ENCODE data around the gene RER1. TPM values are rescaled to one million over a fixed set of nuclear protein-coding genes. Genes with fewer than 3 reads are reported as not detected.

RER1 gene
- total and polyA plus RNA-seq, 9 donors: 51.0 to 224 (median 99.0) TPM

DNA sequence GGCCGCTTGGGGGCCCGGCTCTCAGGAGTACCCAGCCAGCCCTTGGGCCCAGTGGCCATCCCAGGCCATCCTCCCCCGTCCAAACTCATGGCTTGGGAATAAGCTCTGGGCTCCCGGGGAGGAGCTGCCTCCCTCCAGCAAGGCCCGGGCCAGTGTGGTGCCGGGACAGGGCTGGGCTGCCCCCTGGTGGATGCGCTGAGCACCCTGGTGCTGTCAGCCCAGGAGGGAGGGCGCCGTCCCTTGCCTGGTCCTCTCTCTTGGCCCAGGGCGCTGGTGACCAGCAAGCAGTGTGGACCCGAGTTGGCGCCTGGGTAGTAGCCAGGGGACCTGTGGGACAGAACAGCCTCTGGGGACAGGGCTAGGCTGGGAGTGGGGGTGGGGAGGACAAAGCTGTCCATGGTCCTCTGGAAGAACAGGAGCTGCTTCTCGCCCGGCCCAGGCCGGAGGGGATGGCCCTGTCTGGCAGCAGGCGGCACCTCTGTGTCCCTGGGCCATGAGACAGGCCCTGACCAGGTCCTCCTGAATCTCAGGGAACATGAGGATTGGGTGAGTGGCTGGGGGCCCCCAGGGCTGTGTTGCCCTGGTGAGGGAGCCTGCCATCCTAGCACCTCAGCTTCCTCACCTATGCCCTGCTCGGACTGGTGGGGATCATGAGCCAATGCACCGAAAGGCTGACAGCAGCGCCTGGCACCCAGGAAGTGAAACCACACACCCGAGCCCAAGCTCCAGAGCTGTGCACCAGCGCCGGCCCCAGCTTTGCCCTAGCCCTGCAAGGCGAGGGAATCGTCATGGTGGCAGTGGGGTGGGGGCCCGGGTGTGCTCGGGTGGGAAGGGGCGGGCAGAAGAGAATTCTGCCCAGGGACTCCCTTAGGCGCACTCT, 9.7 kb upstream of the RER1 start:
- TF ChIP-seq POLR2A (IDR thresholded peaks at IDR 0.05) (peak; percentile 31), EP300 (IDR thresholded peaks at IDR 0.05) (no peak)
- TF ChIP-seq, protein P1, sequence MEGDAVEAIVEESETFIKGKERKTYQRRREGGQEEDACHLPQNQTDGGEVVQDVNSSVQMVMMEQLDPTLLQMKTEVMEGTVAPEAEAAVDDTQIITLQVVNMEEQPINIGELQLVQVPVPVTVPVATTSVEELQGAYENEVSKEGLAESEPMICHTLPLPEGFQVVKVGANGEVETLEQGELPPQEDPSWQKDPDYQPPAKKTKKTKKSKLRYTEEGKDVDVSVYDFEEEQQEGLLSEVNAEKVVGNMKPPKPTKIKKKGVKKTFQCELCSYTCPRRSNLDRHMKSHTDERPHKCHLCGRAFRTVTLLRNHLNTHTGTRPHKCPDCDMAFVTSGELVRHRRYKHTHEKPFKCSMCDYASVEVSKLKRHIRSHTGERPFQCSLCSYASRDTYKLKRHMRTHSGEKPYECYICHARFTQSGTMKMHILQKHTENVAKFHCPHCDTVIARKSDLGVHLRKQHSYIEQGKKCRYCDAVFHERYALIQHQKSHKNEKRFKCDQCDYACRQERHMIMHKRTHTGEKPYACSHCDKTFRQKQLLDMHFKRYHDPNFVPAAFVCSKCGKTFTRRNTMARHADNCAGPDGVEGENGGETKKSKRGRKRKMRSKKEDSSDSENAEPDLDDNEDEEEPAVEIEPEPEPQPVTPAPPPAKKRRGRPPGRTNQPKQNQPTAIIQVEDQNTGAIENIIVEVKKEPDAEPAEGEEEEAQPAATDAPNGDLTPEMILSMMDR (IDR thresholded peaks at IDR 0.05): peak; percentile 81 to 97 (median 95)
- H3K36me3 ChIP-seq: no peaks in the 10 kb centered on the region
- DNase-seq: peak; percentile 84 to 90 (median 87)
- H3K4me1 ChIP-seq (ENCODE audit: insufficient read depth): peaks cover 4% of the 10 kb centered on the region
- intact Hi-C loops (cut with DNase I): loop anchor here (1.0 to 5.0 kb wide), 7 partner anchors 60 to 187 kb away; partner anchors contain the start of gene FAAP20 (in 1 of the 4)
- no peaks in the 10 kb centered on the region for H3K9me3 ChIP-seq
- H3K27ac ChIP-seq: peak overlapping the region in 1 of 2 donors; percentile 45
- H3K4me3 ChIP-seq: no peak overlapping the region
- 39 to 47% (median 43%) methylated on average over 27 to 28 of the region's 28 CpGs for WGBS, 3 donors
- H3K27me3 ChIP-seq: no peaks in the 10 kb centered on the region

DNA sequence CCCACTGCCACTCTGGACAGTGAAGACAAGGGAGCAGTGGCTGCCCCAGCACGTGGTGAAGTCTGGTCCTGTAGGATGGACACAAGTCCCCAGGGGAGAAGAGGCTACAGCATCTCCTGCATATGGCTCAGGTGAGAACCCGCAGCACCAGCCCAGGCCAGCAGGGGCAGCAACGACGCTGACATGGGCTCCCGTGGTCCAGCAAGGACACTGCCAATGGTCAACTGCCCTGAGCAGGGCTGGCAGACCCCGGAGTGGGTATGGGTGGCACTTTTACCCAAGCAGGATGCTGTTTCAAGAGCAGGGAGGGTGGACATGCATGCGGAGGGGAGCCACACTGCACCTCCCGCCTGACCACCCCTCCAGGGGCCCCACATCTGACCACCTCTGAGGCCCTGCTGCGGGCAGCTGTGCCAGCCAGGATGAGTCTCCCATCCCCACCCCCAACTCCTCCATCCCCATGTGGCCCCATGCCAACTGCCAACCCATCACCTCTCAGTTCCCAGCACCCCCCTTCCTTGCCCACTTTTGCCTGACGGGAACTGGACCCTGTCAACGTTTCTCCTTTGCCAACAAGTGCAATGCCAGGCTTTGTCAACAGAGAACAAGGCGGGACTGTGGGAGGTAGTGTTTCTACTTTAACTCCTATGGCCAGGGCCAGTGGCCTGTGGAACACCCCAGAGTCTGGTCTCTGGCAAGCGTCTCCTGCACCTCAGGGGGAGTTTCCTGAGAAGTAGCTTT, 8.8 kb upstream of the RER1 start:
- peak in 4 of 5 donors; percentile 40 to 64 (median 54) for DNase-seq
- intact Hi-C loops (cut with DNase I): loop anchor here (2.0 to 5.0 kb wide), 6 partner anchors 60 to 188 kb away; partner anchors contain the start of gene FAAP20 (in 1 of the 4)
- no peak overlapping the region for H3K27ac ChIP-seq
- H3K4me1 ChIP-seq (ENCODE audit: insufficient read depth): peaks cover 4% of the 10 kb centered on the region
- no peaks in the 10 kb centered on the region for H3K36me3 ChIP-seq
- no peak overlapping the region for H3K4me3 ChIP-seq
- H3K9me3 ChIP-seq: no peaks in the 10 kb centered on the region
- 48 to 50% (median 49%) methylated on average over 13 of the region's 13 CpGs for WGBS, 3 donors
- TF ChIP-seq, protein P1 (IDR thresholded peaks at IDR 0.05): peak in 1 of 3 donors; percentile 23
- no peak for TF ChIP-seq EP300 (IDR thresholded peaks at IDR 0.05)
- H3K27me3 ChIP-seq: no peaks in the 10 kb centered on the region

DNA sequence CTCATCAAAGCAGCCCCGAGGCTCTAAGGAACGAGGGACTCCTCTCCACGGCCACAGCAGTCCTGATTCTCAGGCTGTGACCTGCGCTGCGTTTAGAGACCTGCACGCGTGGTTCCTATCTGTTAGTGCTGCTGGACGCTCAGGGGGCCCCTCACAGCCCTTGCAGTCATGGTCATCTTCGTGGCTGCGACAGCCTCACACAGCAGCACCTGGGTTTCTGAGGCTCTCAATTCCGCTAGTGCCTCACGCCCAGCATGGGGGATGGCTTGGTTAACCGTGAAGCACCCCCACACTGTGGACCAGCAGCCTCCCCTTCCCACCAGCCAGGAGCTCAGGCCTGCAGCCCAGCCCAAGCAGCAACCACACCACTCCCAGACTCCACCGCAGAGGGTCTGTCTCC, 8.1 kb upstream of the RER1 start:
- 80 to 84% (median 84%) methylated on average over 14 of the region's 14 CpGs for WGBS, 3 donors
- TF ChIP-seq, protein P1 (IDR thresholded peaks at IDR 0.05): no peak
- no peak for TF ChIP-seq POLR2A (IDR thresholded peaks at IDR 0.05)
- no peak for TF ChIP-seq EP300 (IDR thresholded peaks at IDR 0.05)

DNA sequence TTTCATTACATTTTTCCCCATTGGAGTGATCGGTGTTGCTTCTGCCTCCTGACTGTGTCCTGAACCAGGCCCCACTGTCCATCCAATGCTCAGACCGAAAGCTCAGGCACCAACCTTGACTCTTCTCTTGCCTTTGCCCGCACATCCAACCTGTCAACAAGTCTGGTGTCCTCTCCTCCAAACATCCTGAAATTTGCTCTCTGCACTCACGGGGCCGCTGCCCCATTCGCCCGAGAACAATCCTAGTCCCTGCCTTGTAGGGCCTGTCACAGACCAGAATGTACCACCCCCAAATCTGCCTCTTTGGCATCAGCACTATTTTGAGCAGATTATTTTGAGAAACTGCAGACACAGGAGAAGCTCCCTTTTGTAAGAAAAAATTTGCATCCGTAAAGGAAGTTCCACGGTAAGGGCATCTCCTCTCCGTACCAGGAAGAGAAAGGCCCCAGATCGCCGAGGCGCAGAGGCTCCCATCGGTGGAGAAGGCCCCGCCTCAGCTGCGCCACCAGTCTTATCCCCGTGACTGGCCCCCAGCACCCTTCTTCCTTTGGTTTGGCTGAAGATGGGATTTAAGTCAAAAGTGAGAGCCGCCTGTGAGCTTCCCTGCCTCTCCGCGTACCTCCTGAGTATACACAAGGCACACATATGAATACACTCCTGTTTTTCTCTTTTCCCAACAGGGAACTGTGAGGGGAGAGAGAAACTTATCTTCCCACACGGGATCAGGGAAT, 7.3 kb upstream of the RER1 start:
- no peaks in the 10 kb centered on the region for H3K27me3 ChIP-seq
- 85 to 91% (median 86%) methylated on average over 21 of the region's 21 CpGs for WGBS, 3 donors
- H3K27ac ChIP-seq: no peak overlapping the region
- H3K4me1 ChIP-seq (ENCODE audit: insufficient read depth): peaks cover 4% of the 10 kb centered on the region
- TF ChIP-seq, protein P1 (IDR thresholded peaks at IDR 0.05): no peak
- TF ChIP-seq EP300 (IDR thresholded peaks at IDR 0.05) (no peak), POLR2A (IDR thresholded peaks at IDR 0.05) (no peak)
- no peaks in the 10 kb centered on the region for H3K9me3 ChIP-seq
- peak in 4 of 5 donors; percentile 12 to 23 (median 15) for DNase-seq
- no peak overlapping the region for H3K4me3 ChIP-seq
- intact Hi-C loops (cut with DNase I): loop anchor here in 3 of 4 donors (5.0 kb wide), 3 partner anchors 62 to 187 kb away; no protein-coding TSS in a partner anchor
- no peaks in the 10 kb centered on the region for H3K36me3 ChIP-seq

More for the DNA sequence above, 8.1 kb upstream of the RER1 start:
- no peaks in the 10 kb centered on the region for H3K36me3 ChIP-seq
- peak in 4 of 5 donors; percentile 15 to 28 (median 18) for DNase-seq
- intact Hi-C loops (cut with DNase I): loop anchor here (2.0 to 5.0 kb wide), 6 partner anchors 61 to 189 kb away; partner anchors contain the start of gene FAAP20 (in 1 of the 4)
- H3K4me3 ChIP-seq: no peak overlapping the region
- H3K27me3 ChIP-seq: no peaks in the 10 kb centered on the region
- H3K27ac ChIP-seq: no peak overlapping the region
- peaks cover 4% of the 10 kb centered on the region for H3K4me1 ChIP-seq (ENCODE audit: insufficient read depth)
- no peaks in the 10 kb centered on the region for H3K9me3 ChIP-seq
